ENCODE results near the gene ABR. TPM values are rescaled to one million over a fixed set of nuclear protein-coding genes. Genes with fewer than 3 reads are reported as not detected.

ABR gene
- total and polyA plus RNA-seq, 2 donors from 2014 or later = 18.7 to 116 TPM

DNA sequence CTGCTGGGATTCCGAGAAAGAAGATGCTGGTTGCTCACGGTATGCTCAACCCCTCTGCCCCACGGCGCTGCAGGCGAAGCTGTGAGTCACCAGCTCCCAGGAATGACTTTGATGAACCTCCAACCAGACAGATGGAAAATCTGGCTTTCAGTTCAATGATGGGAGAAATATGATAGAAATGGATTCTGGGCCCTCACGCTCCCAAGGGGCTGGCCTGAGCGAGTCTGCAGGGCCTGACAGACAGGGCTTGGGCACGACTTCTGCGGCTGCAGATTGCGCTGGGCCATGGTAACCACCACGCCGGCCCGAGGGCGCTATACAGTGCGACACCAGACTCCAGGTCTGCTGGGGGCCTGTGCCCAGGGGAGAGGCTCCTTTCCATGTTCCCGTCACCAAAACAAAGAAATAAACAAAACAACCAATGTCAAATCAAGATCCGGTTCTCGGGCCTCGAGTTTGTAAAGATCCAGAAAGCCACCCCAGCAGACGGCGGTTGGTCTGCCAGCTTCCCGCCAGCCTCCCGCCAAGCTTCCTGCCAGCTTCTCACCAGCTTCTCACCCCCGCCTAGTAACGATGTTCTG, 11.1 kb upstream of the ABR start:
- DNase-seq = no peak
- TF ChIP-seq CTCF (IDR thresholded peaks at IDR 0.05; ENCODE audit: borderline replicate concordance, extremely low read depth, insufficient read depth) = no peak
- intact Hi-C loops (cut with DNase I) = no loop called here
- Histone ChIP-seq H3K9me3 (ENCODE audit: control insufficient read depth in 2 of 3, insufficient read depth in 1 of 3, low read length in 3 of 3) (no peaks in the 10 kb centered on the region), H3K4me3 (ENCODE audit: low read length in 3 of 3) (no peak overlapping the region), H3K27me3 (ENCODE audit: control insufficient read depth, insufficient read depth, low read length) (no peaks in the 10 kb centered on the region), H3K9ac (ENCODE audit: low read length in 3 of 3) (no peak overlapping the region), H3K4me1 (ENCODE audit: control insufficient read depth in 2 of 3, insufficient read depth in 2 of 3, low read depth in 1 of 3, low read length in 3 of 3) (peaks cover 0 to 2% (median 0%) of the 10 kb centered on the region in 3 donors), H3K27ac (ENCODE audit: low read depth in 2 of 2, low read length in 2 of 2) (no peak overlapping the region), H3K36me3 (ENCODE audit: control insufficient read depth in 2 of 3, insufficient read depth in 3 of 3, low read length in 3 of 3) (no peaks in the 10 kb centered on the region)
- no peak for FAIRE-seq

DNA sequence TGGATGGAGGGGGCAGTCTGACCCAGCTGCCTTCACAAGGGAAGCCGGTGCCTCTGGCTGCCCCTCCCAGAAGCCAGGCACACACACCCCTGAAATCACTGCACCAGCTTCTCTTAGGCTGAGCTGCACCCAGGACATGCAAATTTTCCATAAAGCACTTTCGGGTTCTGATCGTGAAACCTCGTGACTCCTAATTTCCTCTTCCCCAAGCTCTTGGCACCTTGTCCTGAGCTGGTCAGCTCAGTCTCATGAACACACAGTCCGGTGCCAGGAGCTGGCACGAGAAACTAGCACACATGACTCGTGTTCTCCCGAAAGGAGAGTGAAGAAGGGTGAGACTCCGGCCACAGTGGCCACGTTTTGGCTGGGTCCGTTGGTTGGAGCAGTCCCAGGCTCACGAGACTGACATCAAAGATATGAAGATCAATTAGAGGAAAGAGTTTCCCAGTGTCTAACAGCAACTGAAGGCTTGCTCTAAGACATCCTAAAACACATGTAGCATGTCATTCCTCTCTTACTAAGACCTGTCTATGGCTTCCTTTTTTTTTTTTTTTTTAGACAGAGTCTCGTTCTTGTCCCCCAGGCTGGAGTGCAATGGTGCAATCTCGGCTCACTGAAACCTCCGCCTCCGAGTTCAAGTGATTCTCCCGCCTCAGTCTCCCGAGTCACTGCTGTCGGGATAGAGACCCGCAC, 9.2 kb upstream of the ABR start:
- H3K9me3 ChIP-seq (ENCODE audit: control insufficient read depth in 2 of 3, insufficient read depth in 1 of 3, low read length in 3 of 3) = no peaks in the 10 kb centered on the region
- H3K27me3 ChIP-seq (ENCODE audit: control insufficient read depth, insufficient read depth, low read length) = no peaks in the 10 kb centered on the region
- intact Hi-C loops (cut with DNase I) = no loop called here
- H3K36me3 ChIP-seq (ENCODE audit: control insufficient read depth in 2 of 3, insufficient read depth in 3 of 3, low read length in 3 of 3) = no peaks in the 10 kb centered on the region
- peaks cover 0 to 2% (median 0%) of the 10 kb centered on the region in 3 donors for H3K4me1 ChIP-seq (ENCODE audit: control insufficient read depth in 2 of 3, insufficient read depth in 2 of 3, low read depth in 1 of 3, low read length in 3 of 3)
- no peak overlapping the region for H3K9ac ChIP-seq (ENCODE audit: low read length in 3 of 3)
- H3K27ac ChIP-seq (ENCODE audit: low read depth in 2 of 2, low read length in 2 of 2) = no peak overlapping the region
- TF ChIP-seq CTCF (IDR thresholded peaks at IDR 0.05; ENCODE audit: borderline replicate concordance, extremely low read depth, insufficient read depth) = no peak
- H3K4me3 ChIP-seq (ENCODE audit: low read length in 3 of 3) = no peak overlapping the region
- peak in 1 of 5 donors; percentile 90 for DNase-seq
- no peak for FAIRE-seq

DNA sequence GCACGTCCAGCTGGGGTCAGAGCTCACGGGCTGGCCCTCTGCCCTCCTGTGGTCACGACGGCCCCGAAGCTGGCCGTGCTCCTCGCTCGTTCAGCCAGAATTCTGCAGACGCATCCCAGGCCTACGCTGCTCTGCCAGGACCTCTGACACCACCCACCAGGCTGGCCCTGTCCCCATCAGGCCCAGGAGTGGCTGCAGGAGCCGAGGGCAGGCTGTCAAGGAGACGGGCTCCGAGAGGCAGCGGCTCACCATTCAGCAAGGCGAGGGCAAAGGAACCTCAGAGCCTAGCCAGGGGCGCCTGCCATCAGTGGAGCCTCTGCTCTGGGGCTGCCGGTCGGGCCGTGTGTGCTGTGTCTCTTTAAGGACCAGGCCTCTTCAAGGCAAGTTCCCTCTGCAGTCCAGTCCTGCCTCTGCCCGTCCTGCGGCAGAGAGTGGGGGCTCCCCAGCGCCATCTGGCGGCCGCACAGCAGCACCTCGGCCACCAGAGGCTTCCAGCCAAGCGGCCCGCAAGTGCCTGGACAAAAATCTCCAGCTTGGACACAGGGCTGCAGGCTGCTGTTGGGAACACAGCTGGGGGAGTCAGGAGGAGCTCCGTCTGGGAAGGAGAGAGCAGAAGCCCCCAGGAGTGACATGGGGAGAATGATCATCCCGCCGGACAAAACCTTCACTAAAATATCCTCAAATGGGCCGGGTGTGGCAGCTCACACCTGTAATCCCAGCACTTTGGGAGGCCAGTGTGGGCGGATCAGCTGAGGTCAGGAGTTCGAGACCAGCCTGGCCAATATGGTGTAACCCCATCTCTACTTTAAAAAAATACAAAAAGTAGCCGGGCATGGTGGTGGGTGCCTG, 7.4 kb upstream of the ABR start:
- Histone ChIP-seq H3K36me3 (ENCODE audit: control insufficient read depth in 2 of 3, insufficient read depth in 3 of 3, low read length in 3 of 3) (no peaks in the 10 kb centered on the region), H3K27me3 (ENCODE audit: control insufficient read depth, insufficient read depth, low read length) (no peaks in the 10 kb centered on the region), H3K9me3 (ENCODE audit: control insufficient read depth in 2 of 3, insufficient read depth in 1 of 3, low read length in 3 of 3) (no peaks in the 10 kb centered on the region), H3K4me3 (ENCODE audit: low read length in 3 of 3) (peak overlapping the region in 1 of 3 donors; percentile 28), H3K4me1 (ENCODE audit: control insufficient read depth in 2 of 3, insufficient read depth in 2 of 3, low read depth in 1 of 3, low read length in 3 of 3) (peaks cover 0 to 10% (median 0%) of the 10 kb centered on the region in 3 donors), H3K27ac (ENCODE audit: low read depth in 2 of 2, low read length in 2 of 2) (peak overlapping the region in 1 of 2 donors; percentile 41), H3K9ac (ENCODE audit: low read length in 3 of 3) (peak overlapping the region in 1 of 3 donors; percentile 6)
- DNase-seq (peak; percentile 89 to 95 (median 92)), FAIRE-seq (no peak)
- intact Hi-C loops (cut with DNase I) = no loop called here
- peak; percentile 90 for TF ChIP-seq CTCF (IDR thresholded peaks at IDR 0.05; ENCODE audit: borderline replicate concordance, extremely low read depth, insufficient read depth)
